HFF-Myc (cell line): ENCODE measurements around the gene KIFC3.
"Not testable (repeated sequence)": the region's sequence is repeated elsewhere in the genome, so short reads cannot be mapped to it uniquely, and the experiment has no call there.

ENCODE experiments used
- DNase-seq: peaks from one replicate; pipeline ENCODE4 v3.0.0-alpha.2; 2011; ENCODE audit warnings: low read depth; ENCODE audit errors: extremely low read depth
- H3K4me3 ChIP-seq: replicated peaks from 2 replicates; pipeline ENCODE4 v1.5.1; 2011; ENCODE audit warnings: low read depth, mild to moderate bottlenecking, control low read depth, low read length
- TF ChIP-seq, protein P1 (sequence below): IDR thresholded peaks from 2 replicates; pipeline ENCODE4 v1.5.1; 2012; ENCODE audit warnings: mild to moderate bottlenecking, low read depth, low read length, control low read depth; ENCODE audit errors: missing control alignments

The KIFC3 gene

GRCh38 chr16:57747996-57748395, 54.3 kb downstream of the KIFC3 start:
- DNase-seq, result no peak
- TF ChIP-seq, protein P1, sequence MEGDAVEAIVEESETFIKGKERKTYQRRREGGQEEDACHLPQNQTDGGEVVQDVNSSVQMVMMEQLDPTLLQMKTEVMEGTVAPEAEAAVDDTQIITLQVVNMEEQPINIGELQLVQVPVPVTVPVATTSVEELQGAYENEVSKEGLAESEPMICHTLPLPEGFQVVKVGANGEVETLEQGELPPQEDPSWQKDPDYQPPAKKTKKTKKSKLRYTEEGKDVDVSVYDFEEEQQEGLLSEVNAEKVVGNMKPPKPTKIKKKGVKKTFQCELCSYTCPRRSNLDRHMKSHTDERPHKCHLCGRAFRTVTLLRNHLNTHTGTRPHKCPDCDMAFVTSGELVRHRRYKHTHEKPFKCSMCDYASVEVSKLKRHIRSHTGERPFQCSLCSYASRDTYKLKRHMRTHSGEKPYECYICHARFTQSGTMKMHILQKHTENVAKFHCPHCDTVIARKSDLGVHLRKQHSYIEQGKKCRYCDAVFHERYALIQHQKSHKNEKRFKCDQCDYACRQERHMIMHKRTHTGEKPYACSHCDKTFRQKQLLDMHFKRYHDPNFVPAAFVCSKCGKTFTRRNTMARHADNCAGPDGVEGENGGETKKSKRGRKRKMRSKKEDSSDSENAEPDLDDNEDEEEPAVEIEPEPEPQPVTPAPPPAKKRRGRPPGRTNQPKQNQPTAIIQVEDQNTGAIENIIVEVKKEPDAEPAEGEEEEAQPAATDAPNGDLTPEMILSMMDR, result no peak
- no peak overlapping the region for H3K4me3 ChIP-seq

DNA sequence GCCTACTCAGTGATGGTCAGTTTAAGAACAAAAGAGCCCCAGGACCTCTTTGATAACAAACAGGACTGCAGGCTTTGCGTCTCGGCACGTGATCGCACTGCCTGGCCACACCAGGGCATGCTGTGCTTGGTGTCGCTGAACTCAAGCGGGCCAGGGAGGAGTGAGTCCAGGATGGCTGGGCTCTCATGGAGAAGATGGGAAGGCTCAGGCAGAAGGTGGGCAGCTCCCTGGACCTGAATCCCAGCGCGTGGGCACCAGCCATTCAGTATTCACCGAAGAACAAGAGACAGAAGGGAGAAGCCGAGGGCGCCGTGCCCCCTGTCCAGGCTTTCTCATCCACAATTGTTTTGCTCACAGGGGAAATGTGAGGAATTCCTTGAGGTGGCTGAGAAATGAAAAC, 54.8 kb downstream of the KIFC3 start:
- TF ChIP-seq, protein P1, result no peak
- no peak for DNase-seq
- H3K4me3 ChIP-seq, result no peak overlapping the region

DNA sequence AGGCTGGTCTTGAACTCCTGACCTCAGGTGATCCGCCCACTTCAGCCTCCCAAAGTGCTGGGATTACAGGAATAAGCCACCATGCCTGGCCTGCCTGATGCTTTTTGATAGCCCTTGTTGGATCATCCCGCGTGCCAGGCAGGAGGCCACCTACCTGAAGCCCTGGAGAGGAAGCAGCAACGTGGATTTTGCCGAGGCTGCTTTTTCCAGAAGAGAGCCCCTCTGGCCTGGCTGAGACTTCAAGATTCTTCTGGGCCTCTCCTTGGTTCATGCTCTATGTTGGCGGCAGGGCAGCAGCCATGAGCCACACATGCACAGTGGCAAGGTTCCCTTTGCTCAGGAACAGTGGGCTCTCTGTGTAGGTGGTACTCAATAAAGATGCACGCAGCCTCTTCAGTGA, 55.2 kb downstream of the KIFC3 start:
- TF ChIP-seq, protein P1, result no peak
- H3K4me3 ChIP-seq, result no peak overlapping the region
- DNase-seq, result no peak

GRCh38 chr16:57746316-57746715, 56.0 kb downstream of the KIFC3 start:
- DNase-seq, result not testable (repeated sequence)

GRCh38 chr16:57745768-57746167, 56.5 kb downstream of the KIFC3 start:
- DNase-seq, result no peak
- no peak overlapping the region for H3K4me3 ChIP-seq
- TF ChIP-seq, protein P1, result no peak

More at GRCh38 chr16:57746316-57746715, 56.0 kb downstream of the KIFC3 start:
- H3K4me3 ChIP-seq, result not testable (repeated sequence)

- H3K4me3 ChIP-seq, result no peak overlapping the region
- no peak for DNase-seq
- TF ChIP-seq, protein P1, result no peak
Observed at GRCh38 chr16:57744642-57744903, 57.7 kb downstream of the KIFC3 start.

- no peak for DNase-seq
- no peak overlapping the region for H3K4me3 ChIP-seq
- TF ChIP-seq, protein P1, result no peak
Observed at GRCh38 chr16:57743886-57744641, 58.2 kb downstream of the KIFC3 start.
